ENCODE results near the gene SLIT1. TPM values are rescaled to one million over a fixed set of nuclear protein-coding genes. Genes with fewer than 3 reads are reported as not detected.

SLIT1 gene
- total and polyA plus RNA-seq, 2 donors (not counting 1 experiment from before 2014, with no cell fraction given), result 0.15 to 0.49 TPM

- Mint-ChIP-seq H3K4me1 (peaks cover 7% of the 10 kb centered on the region), H3K9me3 (ENCODE audit: insufficient read depth) (no peaks in the 10 kb centered on the region), H3K27ac (no peak overlapping the region), H3K27me3 (peaks cover 9% of the 10 kb centered on the region), H3K4me3 (no peak overlapping the region)
- Histone ChIP-seq H2AFZ (ENCODE audit: insufficient read depth, low read depth, low read length, poor library complexity, severe bottlenecking) (no peak overlapping the region), H3K27me3 (replicated peaks in 1 of 4; ENCODE audit: control extremely low read depth in 1 of 4, control insufficient read depth in 3 of 4, insufficient read depth in 4 of 4, low read length in 3 of 4) (peaks cover 0 to 3% (median 0%) of the 10 kb centered on the region in 4 experiments), H3K9me3 (ENCODE audit: control extremely low read depth in 1 of 3, control insufficient read depth in 2 of 3, insufficient read depth in 1 of 3, low read length in 2 of 3) (no peaks in the 10 kb centered on the region), H3K4me2 (replicated peaks; ENCODE audit: low read depth, low read length, poor library complexity, severe bottlenecking) (no peak overlapping the region), H3K4me1 (ENCODE audit: control insufficient read depth in 2 of 2, insufficient read depth in 2 of 2, low read length in 2 of 2) (peaks cover 0 to 4% of the 10 kb centered on the region in 2 donors), H3K4me3 (ENCODE audit: control extremely low read depth in 1 of 5, extremely low read depth in 1 of 5, insufficient read depth in 1 of 5, low read depth in 2 of 5, low read length in 4 of 5) (no peak overlapping the region), H3K9ac (ENCODE audit: low read length) (no peak overlapping the region), H3K79me2 (ENCODE audit: control insufficient read depth, insufficient read depth, low read length) (no peaks in the 10 kb centered on the region), H4K20me1 (ENCODE audit: control insufficient read depth, insufficient read depth, low read length, poor library complexity, severe bottlenecking) (no peaks in the 10 kb centered on the region), H3K27ac (ENCODE audit: low read length in 2 of 2) (no peak overlapping the region), H3K36me3 (replicated peaks in 1 of 2; ENCODE audit: control extremely low read depth in 1 of 2, control insufficient read depth in 1 of 2, extremely low read depth in 1 of 2, insufficient read depth in 2 of 2, low read length in 1 of 2) (no peaks in the 10 kb centered on the region)
- WGBS (ENCODE audit: insufficient coverage), result 89% methylated on average over 3 of the region's 4 CpGs
- intact Hi-C loops (cut with micrococcal nuclease), result no loop called here
- POLR2A ChIA-PET, result no interaction called here
- CTCF ChIA-PET, result no interaction called here
- DNase-seq (no peak), ATAC-seq (ENCODE audit: low read depth) (no peak)
- TF ChIP-seq EZH2 (IDR thresholded peaks at IDR 0.05; ENCODE audit: borderline replicate concordance, insufficient read depth, low read depth, low read length, poor library complexity, severe bottlenecking), result no peak
- TF ChIP-seq, protein P1, sequence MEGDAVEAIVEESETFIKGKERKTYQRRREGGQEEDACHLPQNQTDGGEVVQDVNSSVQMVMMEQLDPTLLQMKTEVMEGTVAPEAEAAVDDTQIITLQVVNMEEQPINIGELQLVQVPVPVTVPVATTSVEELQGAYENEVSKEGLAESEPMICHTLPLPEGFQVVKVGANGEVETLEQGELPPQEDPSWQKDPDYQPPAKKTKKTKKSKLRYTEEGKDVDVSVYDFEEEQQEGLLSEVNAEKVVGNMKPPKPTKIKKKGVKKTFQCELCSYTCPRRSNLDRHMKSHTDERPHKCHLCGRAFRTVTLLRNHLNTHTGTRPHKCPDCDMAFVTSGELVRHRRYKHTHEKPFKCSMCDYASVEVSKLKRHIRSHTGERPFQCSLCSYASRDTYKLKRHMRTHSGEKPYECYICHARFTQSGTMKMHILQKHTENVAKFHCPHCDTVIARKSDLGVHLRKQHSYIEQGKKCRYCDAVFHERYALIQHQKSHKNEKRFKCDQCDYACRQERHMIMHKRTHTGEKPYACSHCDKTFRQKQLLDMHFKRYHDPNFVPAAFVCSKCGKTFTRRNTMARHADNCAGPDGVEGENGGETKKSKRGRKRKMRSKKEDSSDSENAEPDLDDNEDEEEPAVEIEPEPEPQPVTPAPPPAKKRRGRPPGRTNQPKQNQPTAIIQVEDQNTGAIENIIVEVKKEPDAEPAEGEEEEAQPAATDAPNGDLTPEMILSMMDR (IDR thresholded peaks at IDR 0.05), result no peak
Measured at GRCh38 chr10:97154162-97154561, 31.6 kb downstream of the SLIT1 start.

GRCh38 chr10:97153270-97153850, 32.4 kb downstream of the SLIT1 start:
- no peak for TF ChIP-seq EZH2 (IDR thresholded peaks at IDR 0.05; ENCODE audit: borderline replicate concordance, insufficient read depth, low read depth, low read length, poor library complexity, severe bottlenecking)
- TF ChIP-seq, protein P1 (IDR thresholded peaks at IDR 0.05), result no peak
- intact Hi-C loops (cut with micrococcal nuclease), result no loop called here
- Mint-ChIP-seq H3K9me3 (ENCODE audit: insufficient read depth) (no peaks in the 10 kb centered on the region), H3K4me1 (peaks cover 7% of the 10 kb centered on the region), H3K4me3 (no peak overlapping the region), H3K27ac (no peak overlapping the region), H3K27me3 (peaks cover 9% of the 10 kb centered on the region)
- DNase-seq, result no peak
- H3K4me3 ChIP-seq (ENCODE audit: control extremely low read depth in 1 of 5, extremely low read depth in 1 of 5, insufficient read depth in 1 of 5, low read depth in 2 of 5, low read length in 4 of 5), result no peak overlapping the region
- H3K36me3 ChIP-seq (replicated peaks in 1 of 2; ENCODE audit: control extremely low read depth in 1 of 2, control insufficient read depth in 1 of 2, extremely low read depth in 1 of 2, insufficient read depth in 2 of 2, low read length in 1 of 2), result no peaks in the 10 kb centered on the region
- no peak overlapping the region for H3K4me2 ChIP-seq (replicated peaks; ENCODE audit: low read depth, low read length, poor library complexity, severe bottlenecking)
- H3K9ac ChIP-seq (ENCODE audit: low read length), result no peak overlapping the region
- no peaks in the 10 kb centered on the region for H3K79me2 ChIP-seq (ENCODE audit: control insufficient read depth, insufficient read depth, low read length)
- no peaks in the 10 kb centered on the region for H4K20me1 ChIP-seq (ENCODE audit: control insufficient read depth, insufficient read depth, low read length, poor library complexity, severe bottlenecking)
- no peaks in the 10 kb centered on the region for H3K9me3 ChIP-seq (ENCODE audit: control extremely low read depth in 1 of 3, control insufficient read depth in 2 of 3, insufficient read depth in 1 of 3, low read length in 2 of 3)
- no peak for ATAC-seq (ENCODE audit: low read depth)
- 87% methylated on average over 7 of the region's 7 CpGs for WGBS (ENCODE audit: insufficient coverage)
- H3K27me3 ChIP-seq (replicated peaks in 1 of 4; ENCODE audit: control extremely low read depth in 1 of 4, control insufficient read depth in 3 of 4, insufficient read depth in 4 of 4, low read length in 3 of 4), result peaks cover 0 to 3% (median 0%) of the 10 kb centered on the region in 4 experiments
- H3K27ac ChIP-seq (ENCODE audit: low read length in 2 of 2), result no peak overlapping the region
- peaks cover 0 to 4% of the 10 kb centered on the region in 2 donors for H3K4me1 ChIP-seq (ENCODE audit: control insufficient read depth in 2 of 2, insufficient read depth in 2 of 2, low read length in 2 of 2)
- no peak overlapping the region for H2AFZ ChIP-seq (ENCODE audit: insufficient read depth, low read depth, low read length, poor library complexity, severe bottlenecking)
- CTCF ChIA-PET, result no interaction called here
- POLR2A ChIA-PET, result no interaction called here
